K562 (cell line): ENCODE data around the gene FAM53A.

ENCODE experiments used
- CLOCK ChIP-seq: fragments of 250-450 bp; sonication (Bioruptor Pico); IDR thresholded peaks from 2 replicates; pipeline ENCODE4 v1.4.0; 2020; ENCODE audit warnings: mild to moderate bottlenecking, moderate library complexity, borderline replicate concordance
- POLR2A ChIP-seq: fragments of 450-650 bp; conservative IDR thresholded peaks from 2 replicates; pipeline ENCODE4 v1.6.1; 2016

GRCh38 chr4:1596393-1596792 is 87.7 kb downstream of the FAM53A start:
- no peak for TF ChIP-seq POLR2A
- TF ChIP-seq CLOCK (CRISPR knock-in tag) = no peak
